Ramos (cell line): ENCODE data around the gene CMSS1.

Experiments
- in situ Hi-C: fragments of 300-500 bp; cut with MboI; formaldehyde crosslinking; loops from one replicate; pipeline ENCODE4 v1.14.3; 2022; ENCODE audit warnings: low sequenced_read_pairs; ENCODE audit not compliant: unreplicated experiment

Gene CMSS1

DNA sequence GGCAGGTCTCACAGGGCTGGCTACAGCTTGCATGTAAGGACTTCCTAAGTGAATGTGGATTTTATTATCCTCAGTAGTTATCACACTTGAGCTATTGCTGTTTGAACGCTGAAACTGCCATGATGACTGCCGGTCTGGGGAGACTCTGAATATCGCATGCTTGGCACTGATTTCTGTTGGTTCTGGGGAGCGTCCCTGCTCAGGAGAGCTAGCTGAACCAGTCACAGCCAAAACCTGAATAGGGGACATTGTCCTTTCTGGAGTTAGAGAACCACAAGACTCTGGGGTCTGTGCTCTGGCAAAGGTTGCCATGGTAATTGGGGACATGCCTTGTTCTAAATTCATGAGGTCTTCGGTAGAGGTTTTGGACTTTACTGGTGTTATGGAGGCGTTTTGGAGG, 30.8 kb downstream of the CMSS1 start:
- in situ Hi-C loops: no loop called here

DNA sequence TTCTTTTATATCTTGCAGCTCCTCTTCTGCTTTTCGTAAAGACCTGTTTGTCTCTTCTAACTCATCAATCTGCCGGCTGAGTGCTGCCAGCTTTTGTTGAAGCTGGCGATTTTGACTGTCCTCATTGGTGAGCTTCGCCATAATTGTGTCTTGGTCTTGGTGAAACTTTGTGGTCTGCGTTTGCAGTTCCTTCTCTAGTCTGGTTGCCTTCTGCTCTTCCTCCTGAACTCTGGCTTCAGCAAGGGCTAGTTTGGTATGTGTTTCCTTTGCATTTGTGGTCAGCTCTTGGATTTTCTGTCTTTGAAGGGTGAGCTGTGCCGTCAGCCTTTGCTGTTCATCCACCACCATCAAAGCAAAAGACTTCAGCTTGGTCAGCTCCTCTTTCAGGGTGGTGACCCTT, 32.9 kb downstream of the CMSS1 start:
- in situ Hi-C loops: no loop called here

DNA sequence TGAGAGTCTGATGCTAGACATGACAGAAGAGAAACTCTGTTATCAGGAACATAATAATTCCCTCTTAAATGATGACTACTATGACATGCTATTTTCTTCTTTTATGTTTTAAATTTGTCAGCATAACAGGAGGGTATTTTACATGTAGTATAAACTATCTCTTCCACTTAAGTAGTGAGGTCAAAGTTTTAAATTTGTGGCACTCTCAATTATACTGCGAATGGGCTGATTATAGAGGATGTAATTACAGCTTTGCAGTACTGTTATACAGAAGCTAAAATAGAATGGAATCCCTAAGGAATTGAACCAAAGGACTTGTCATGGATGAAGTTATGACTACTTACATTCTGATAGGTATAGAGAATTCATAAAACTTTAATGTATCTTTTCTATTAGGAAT, 34.3 kb downstream of the CMSS1 start:
- in situ Hi-C loops: no loop called here

DNA sequence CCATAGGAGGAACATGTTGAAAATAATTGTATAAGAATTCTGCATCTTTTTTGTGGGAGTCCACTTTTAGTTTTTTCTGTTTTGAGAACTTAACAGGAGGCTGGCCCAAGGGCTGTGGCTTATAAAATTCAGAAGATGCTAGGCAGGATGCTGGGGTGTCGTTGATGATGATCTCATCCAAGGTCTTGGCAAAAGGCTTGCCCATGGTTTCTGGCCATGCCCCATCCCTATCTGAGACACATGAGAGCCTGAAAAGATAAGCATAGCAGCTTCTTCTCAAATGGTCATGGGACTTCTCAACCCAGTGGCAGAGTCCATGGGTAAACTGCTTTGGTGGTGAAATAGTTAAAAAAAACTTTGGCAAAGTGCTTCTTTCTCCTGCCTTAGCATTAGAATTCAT, 35.2 kb downstream of the CMSS1 start:
- in situ Hi-C loops: no loop called here

DNA sequence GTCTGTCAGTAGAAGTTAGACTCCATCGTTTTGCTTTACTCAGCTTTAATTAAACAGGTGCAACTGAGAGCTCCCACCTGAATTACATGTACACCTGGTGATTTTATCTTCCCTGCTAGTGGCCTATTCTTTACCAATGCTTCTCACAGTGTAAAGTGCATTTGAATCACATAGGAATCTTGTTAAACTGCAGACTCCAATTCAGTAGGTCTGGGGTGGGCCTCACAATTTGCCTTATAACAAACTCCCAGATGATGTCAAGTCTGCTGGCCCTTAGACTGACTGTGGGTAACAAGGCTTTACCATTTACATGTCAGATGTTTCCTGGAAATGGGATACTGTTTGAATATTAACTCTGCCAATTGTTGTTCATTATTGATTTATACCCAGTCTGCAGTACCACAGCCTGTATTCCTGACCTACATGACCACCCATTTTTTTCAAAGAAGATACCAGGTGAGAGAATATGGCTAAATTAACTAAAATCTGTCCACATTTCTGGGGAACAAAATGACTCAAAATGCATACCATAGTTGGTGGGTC, 37.2 kb downstream of the CMSS1 start:
- in situ Hi-C loops: no loop called here

DNA sequence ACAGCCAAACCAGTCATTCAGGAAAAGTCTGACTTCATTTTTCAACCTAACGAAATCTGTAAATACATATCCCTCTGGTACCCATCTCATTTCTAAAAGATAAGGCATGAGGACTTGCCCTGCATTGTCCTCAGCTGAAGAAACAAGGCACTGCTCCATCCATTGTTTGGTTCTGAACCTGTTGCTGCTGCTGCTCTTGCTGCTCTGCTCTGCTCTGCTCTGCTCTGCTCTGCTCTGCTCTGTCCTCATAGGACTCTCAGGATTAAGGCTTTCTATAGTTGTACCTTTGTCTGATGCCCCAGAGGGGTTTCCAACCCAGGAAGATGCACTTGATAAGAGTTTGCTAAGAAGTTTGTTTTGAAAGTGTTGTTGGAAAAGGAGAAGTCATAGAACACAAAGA, 38.2 kb downstream of the CMSS1 start:
- in situ Hi-C loops: no loop called here

DNA sequence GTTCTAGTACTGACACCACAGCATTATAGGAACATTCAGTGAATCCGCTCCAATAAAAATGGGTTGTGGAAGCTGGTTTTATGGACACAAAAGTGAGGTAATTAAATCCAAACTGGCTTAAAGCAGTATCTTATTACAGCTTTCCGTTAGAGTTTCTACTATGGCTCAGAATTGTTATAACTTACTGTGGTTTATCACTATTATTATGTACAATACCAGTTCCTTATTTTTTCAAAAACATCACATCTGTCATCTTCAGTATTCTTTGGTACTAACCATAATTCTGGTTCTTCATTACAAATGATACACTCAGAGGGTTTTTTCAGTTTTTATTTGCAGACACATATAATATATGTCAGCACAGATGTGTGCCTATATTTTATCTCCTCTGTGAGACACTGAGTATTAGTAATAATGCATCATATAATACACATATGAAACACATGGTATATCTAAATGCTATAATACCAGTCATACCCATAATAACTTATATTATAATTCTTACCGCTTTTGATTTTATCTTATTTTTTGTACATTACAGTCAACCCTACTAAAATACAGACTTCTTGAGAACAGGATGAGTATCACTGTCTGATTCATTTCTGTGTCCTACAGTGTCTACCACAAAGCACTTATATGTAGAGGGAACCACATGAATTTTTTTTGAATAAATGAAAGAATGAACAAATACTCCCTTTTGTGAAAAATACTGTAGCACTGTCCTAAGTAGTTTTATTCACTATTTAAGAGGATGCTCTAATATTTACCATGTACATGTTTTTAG, 39.0 kb downstream of the CMSS1 start:
- in situ Hi-C loops: no loop called here

DNA sequence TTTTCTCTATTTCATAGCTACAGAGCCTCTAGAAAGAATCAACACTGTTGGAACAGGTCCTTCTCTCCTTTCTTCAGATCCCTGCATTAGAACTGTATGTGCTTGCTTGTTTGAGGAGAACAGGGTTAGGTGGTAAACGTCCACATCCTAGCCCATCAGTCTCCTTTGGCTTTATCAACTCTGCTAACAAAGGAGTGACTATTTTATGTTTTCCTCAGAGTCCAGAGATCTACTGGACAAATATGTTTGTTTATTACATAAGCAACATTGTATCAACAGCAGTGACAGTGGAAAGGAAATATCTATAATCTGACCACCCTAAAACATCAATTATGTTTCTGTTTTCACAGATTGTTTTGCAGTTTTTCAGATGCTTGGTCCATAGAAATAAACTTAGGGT, 39.6 kb downstream of the CMSS1 start:
- in situ Hi-C loops: no loop called here

DNA sequence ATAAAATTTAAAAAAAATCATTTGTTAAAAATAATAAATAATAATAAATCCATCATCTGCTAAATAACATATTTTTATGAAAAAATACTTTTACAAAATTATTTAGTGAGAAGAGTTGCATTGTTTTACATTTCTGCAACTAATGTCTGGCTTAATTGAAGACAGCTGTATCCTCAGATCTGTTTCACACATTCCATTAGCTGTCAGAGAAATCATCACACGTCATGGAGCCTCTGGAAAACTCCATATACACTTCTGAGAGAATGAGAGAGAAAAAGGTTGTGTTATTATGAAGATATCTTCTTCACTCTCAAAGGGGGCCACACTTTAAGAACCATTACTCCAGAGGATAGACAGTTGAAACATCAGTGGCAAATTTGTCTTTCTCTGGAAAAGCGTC, 40.8 kb downstream of the CMSS1 start:
- in situ Hi-C loops: no loop called here

DNA sequence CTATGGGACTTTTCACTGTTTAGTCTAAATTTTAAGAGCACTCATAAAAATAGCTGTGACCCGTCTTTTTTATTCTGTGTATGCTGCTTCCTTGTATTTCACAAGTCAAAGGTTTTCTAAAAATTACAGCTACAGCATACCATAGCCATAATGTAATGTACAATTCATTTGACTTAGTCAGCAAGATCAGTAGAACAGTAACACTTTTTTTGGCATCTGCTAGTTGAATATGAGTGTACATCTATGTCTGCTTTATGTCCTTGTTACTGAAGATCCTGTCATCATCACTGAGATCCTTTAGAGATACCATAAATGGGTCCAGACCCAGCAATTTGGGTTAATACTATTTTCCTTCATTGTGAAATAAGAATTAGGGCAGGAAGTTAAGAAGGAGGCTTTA, 42.2 kb downstream of the CMSS1 start:
- in situ Hi-C loops: no loop called here

DNA sequence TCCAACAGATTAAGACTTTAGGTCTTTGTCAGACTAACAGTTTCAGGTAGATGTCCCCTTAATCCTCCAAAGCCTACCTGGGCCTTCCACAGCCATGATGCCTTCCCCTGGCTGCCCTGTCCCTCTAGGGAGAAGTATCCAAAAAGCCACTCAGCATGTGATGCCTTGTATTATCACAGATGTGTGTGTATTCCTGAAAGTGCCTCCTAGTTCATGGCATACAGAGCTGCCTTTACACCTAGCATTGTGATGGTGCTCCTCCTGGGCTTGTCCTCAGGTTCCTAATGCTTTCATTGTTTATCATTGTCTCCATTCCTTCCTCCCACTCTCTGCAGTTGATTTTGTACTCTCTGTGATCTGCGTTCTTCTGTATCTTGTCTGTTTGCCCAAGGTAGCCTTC, 43.6 kb downstream of the CMSS1 start:
- in situ Hi-C loops: no loop called here

DNA sequence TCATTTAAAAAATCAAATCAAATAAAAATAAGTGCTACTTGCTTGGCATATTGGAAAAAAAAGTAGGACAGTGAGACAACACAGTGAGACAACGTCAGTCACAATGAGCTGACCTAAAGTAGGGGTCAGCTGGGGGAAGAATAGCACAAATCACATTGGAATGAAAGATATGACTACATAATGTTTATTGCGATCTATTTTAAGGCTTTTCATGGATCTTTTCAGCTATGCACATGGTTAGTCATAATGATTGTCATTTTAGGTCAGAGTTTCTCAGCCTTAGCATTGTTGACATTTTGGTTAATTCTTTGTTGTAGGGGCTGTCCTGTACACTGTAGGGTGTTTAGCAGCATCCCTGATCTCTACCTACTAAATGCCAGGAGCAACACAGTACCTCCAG, 44.5 kb downstream of the CMSS1 start:
- in situ Hi-C loops: no loop called here

DNA sequence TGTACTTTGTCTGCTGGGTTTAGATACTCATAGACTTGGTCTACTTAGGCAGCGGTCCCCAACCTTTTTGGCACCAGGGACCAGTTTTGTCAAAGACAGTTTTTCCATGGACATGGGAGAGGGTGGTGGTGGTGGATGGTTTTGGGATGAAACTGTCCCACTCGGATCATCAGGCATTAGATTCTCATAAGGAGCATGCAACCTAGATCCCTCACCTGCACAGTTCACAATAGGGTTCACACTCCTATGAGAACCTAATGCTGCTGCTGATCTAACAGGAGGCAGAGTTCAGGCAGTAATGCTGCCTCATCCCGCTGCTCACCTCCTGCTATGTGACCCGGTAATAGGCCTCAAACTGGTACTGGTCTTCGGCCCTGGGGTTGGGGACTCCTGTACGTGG, 45.3 kb downstream of the CMSS1 start:
- in situ Hi-C loops: no loop called here

DNA sequence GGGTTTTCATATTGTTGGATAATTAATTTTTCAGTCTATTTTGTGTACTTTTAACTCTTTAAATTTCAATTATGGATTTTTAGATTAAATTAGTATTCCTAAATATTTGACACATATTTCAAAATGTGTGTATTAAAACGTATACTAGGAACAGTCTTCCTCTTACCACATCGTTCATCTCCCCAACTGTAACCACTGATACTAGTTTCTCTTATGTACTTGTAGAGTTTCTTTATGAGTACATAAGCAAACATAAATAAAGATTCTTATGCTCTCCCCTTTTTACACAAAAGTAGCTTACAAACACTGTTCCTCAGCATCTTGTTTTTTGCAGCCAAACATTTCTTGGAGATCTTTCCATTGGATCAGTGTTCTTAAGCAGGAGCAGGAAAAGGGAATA, 45.9 kb downstream of the CMSS1 start:
- in situ Hi-C loops: no loop called here

DNA sequence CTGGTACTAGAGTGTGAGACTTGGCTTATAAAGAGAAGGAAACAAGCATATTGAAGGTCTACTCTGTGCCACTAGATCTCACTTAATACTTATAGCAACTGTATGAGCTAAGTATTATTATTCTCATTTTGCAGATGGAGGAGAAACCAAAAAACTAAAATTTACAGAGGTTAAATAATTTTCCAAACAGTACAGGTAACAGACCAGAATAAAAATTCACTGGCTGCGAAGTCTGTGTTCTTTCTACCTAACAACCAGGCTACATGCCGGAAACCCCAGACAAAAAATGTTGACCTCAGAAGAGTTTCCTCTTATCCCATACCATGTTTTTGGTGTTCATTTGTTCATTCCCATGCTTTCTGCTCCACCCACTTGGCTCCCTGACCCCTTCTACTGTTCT, 46.6 kb downstream of the CMSS1 start:
- in situ Hi-C loops: no loop called here

DNA sequence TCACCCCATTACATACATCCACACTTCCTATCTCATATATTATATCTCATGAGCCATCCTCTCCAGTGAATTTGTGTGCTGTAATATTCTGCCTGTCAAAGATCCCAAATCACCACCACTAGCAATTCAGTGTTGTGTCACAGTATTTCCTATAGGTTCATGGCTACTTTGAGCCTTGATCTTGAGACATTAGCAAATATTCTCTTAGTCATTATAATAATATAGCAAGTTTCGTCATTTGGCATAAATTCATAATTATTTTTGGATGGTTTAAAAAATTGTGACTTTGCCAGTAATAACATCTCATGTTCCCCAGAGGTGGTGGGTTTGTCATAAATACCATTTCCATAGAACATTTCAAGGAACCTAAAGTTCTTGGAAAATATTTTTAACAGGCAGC, 47.7 kb downstream of the CMSS1 start:
- in situ Hi-C loops: no loop called here

DNA sequence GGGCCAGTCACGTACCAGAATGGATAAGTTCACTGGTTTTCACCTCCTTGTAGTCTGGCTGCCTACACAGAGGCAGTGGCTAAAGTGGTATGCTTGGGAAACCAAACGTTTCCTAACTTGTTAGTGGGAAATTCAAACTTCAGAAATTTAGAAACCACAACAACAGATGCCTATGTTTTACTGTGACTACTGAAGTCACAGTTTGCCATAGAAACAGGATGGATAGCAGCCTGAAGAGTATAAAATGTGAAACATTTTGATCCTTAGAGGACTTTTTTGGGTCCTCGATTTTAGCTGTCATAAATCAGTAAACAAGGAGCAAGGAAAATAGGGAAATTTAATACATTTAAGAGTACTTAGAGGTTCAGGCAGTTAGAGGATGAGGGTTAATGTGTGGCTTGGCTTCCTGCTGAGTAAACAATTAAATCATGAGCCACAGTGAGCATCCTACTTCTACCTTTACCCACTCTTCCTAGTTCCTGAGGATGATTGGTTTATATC, 48.6 kb downstream of the CMSS1 start:
- in situ Hi-C loops: no loop called here

DNA sequence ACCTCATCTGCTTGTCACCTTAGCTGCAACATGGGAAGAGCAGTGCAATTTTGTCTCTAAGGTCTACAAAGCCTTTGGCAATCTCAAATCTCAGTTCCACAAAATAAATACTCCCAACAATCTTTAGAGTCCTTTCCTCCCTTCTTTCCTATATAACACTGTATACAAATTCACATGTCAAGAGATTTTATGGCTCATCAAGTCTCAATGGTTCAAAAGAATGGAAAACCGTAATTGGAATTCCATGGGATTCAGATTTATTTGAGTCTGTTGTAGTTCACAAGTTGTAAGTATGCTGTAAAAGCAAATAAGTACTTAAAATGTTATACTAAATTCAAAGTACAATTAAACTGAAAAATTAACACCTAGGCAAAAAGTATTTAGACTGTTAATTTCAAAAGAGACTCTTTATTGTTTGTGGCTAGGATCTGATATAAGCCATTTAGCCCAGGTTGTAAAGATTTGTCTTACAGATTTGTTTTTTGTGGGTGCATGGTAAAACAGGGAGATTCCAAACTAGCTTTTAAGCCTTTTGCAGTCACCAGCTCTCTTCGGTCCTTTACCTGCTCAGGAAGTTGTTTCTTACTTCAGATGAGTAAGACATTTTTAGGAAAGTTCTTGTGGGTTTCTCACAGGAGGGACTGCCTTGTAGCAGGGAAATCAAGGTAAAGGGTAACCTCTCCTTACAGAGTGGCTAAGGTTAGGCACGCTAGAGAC, 50.1 kb downstream of the CMSS1 start:
- in situ Hi-C loops: no loop called here

DNA sequence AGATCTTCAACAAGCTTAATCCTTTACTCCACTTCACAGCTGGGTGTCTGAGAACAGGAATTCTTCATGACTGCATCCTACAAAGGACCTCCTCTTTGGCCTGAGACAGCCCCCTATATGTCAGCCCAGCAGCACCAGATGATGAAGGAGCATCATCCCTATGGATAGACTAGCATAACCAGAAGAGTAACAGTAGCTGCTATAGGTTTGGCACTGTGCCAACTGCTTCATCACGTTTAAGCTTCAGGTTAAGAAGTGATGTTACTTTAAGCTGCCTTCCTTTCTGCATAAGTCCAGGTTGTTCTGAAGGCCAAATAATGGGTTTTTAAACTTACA, 50.6 kb downstream of the CMSS1 start:
- in situ Hi-C loops: no loop called here

DNA sequence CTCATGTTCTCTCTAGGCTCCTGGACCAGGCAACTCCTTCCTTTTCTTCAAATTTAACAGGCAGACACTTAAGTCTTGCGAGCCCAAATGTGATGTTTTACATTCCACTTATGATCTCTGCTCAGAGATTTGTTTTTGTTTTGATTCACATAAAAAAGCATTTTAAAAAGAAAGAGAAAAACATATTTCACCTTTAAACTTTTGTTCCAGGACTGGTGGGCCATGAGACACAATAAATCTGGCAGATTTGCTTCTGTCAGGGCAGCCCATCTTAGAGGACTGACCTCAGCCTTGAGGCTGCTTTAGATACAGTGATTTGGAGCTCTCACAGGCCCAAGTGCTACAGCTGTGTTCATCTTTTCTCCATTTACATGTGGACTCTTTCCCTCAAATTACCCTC, 52.0 kb downstream of the CMSS1 start:
- in situ Hi-C loops: no loop called here

DNA sequence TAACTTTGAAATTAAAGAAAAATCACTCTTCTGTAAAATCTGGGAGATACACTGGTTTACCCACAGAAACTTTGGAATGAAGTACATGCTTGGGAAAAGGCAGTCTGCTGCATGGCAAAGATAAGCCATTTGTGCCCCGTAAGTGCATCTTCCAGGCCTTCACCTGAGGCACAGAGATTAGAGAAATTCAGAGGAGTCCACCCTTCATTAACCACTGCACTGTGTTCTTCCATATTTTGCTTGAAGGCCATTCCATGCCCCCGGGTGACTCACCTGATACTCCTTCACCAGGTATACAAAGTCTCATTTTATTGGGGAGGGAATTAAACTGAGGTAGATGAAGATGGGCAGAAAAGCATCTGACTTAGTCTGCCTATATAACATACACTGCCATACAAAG, 53.0 kb downstream of the CMSS1 start:
- in situ Hi-C loops: no loop called here
